Measurements from ENCODE around the gene NINJ1.

Gene NINJ1

GRCh38 chr9:93086447-93087224 lies 47.4 kb downstream of the NINJ1 start:
- no peak for DNase-seq

- no peak for DNase-seq
Observed at GRCh38 chr9:93085676-93086075, 48.4 kb downstream of the NINJ1 start.

GRCh38 chr9:93084471-93084881 lies 49.6 kb downstream of the NINJ1 start:
- no peak for DNase-seq

- no peak for DNase-seq
Observed at GRCh38 chr9:93083592-93084470, 50.2 kb downstream of the NINJ1 start.

- DNase-seq, result no peak
Observed at GRCh38 chr9:93082841-93083411, 51.1 kb downstream of the NINJ1 start.

- DNase-seq, result no peak
Observed at GRCh38 chr9:93081931-93082330, 52.1 kb downstream of the NINJ1 start.

- no peak for DNase-seq
Observed at GRCh38 chr9:93081081-93081529, 52.9 kb downstream of the NINJ1 start.

GRCh38 chr9:93080406-93080805 lies 53.6 kb downstream of the NINJ1 start:
- DNase-seq, result no peak

GRCh38 chr9:93079371-93079770 lies 54.7 kb downstream of the NINJ1 start:
- DNase-seq, result no peak

GRCh38 chr9:93077811-93078210 lies 56.2 kb downstream of the NINJ1 start:
- no peak for DNase-seq

GRCh38 chr9:93077367-93077766 lies 56.7 kb downstream of the NINJ1 start:
- no peak for DNase-seq

GRCh38 chr9:93076792-93077128 lies 57.3 kb downstream of the NINJ1 start:
- no peak for DNase-seq

- no peak for DNase-seq
Observed at GRCh38 chr9:93076101-93076791, 57.8 kb downstream of the NINJ1 start.

GRCh38 chr9:93072383-93072795 lies 61.7 kb downstream of the NINJ1 start:
- peak in 1 of 2 experiments; percentile 22 for DNase-seq

Data from NCI-H2081 (cell line).